GM12878 (cell line): ENCODE measurements around the gene MARS1. TPM values are rescaled to one million over a fixed set of nuclear protein-coding genes. Genes with fewer than 3 reads are reported as not detected.
"Not testable (repeated sequence)": the region's sequence is repeated elsewhere in the genome, so short reads cannot be mapped to it uniquely, and the experiment has no call there.

Source experiments
- ATAC-seq: fragments of 200-7000 bp; cut with Tn5 transposase; 3 replicates; pipeline ENCODE4 v1.9.1; 2020; ENCODE audit warnings: mild to moderate bottlenecking, moderate library complexity
- BruUV-seq: library from RNA; stranded (reverse); fragments of 400-500 nt; replicated peaks from 2 replicates; lab custom pipeline; 2021; lab: Mats Ljungman, UMichigan
- CTCF ChIA-PET: fragments of 300-600 bp; sonication (Branson Sonifier 250); formaldehyde crosslinking; extraction: SDS; loops from one replicate; lab custom pipeline; 2021; ENCODE audit warnings: inconsistent platforms; lab: Yijun Ruan, JAX
- POLR2A ChIA-PET: fragments of 350-600 bp; formaldehyde crosslinking; extraction: SDS; loops from one replicate; lab custom pipeline; 2021; ENCODE audit warnings: inconsistent platforms; lab: Charles Lee
- RAD21 ChIA-PET: fragments of 300-600 bp; sonication (Branson Sonifier 250); formaldehyde crosslinking; loops from one replicate; lab custom pipeline; 2023; ENCODE audit warnings: antibody characterized with exemption; ENCODE audit not compliant: unreplicated experiment; lab: Charles Lee
- SMC1A ChIA-PET: fragments of 300-600 bp; sonication (Branson Sonifier 250); formaldehyde crosslinking; loops from one replicate; lab custom pipeline; 2023; ENCODE audit not compliant: unreplicated experiment, uncharacterized antibody; lab: Charles Lee
- DNase-seq: peaks from one replicate; pipeline ENCODE4 v3.0.0-alpha.2; 2011; ENCODE audit warnings: low read depth, low spot score
- FAIRE-seq: peaks from 3 replicates; lab custom pipeline; 2011; peaks lifted over from hg19 to GRCh38; lab: Jason Lieb, UNC
- H2AFZ ChIP-seq: 2 replicates; pipeline ENCODE4 v1.6.0; 2011; ENCODE audit warnings: low read depth, low read length, control low read depth; ENCODE audit not compliant: control insufficient read depth
- H3K27ac ChIP-seq: 2 replicates; pipeline ENCODE4 v1.5.1; 2011; ENCODE audit warnings: control low read depth; ENCODE audit not compliant: control insufficient read depth, insufficient read depth
- H3K27me3 ChIP-seq, 2 experiments: replicated peaks in 1 of 2; 2 replicates each; pipeline versions ENCODE4 v1.6.0 to v1.6.1; 2011; ENCODE audit warnings: low read length in 1 of 2; ENCODE audit not compliant: control insufficient read depth in 2 of 2, insufficient read depth in 2 of 2
- H3K36me3 ChIP-seq, 2 experiments: 2 replicates each; pipeline ENCODE4 v1.5.1; 2011; ENCODE audit warnings: low read length in 1 of 2; ENCODE audit not compliant: control insufficient read depth in 2 of 2, insufficient read depth in 2 of 2
- H3K4me1 ChIP-seq: 2 replicates; pipeline ENCODE4 v1.6.1; 2011; ENCODE audit warnings: mild to moderate bottlenecking, low read length, moderate library complexity, mixed read lengths; ENCODE audit not compliant: control insufficient read depth, insufficient read depth
- H3K4me2 ChIP-seq: 2 replicates; pipeline ENCODE4 v1.6.0; 2011; ENCODE audit warnings: control low read depth; ENCODE audit not compliant: control insufficient read depth, insufficient read depth
- H3K4me3 ChIP-seq: fragments of 200-600 bp; sonication (generic); 2 replicates; pipeline ENCODE4 v1.5.1; 2016
- H3K79me2 ChIP-seq: 2 replicates; pipeline ENCODE4 v1.6.0; 2011; ENCODE audit warnings: low read length; ENCODE audit not compliant: control insufficient read depth, insufficient read depth
- H3K9ac ChIP-seq: 2 replicates; pipeline ENCODE4 v1.8.0; 2011; ENCODE audit warnings: low read length, control low read depth, mixed read lengths; ENCODE audit not compliant: control insufficient read depth, insufficient read depth
- H3K9me3 ChIP-seq: replicated peaks from 3 replicates; pipeline ENCODE4 v1.5.1; 2011; ENCODE audit warnings: mild to moderate bottlenecking, low read length; ENCODE audit not compliant: control insufficient read depth, insufficient read depth
- H4K20me1 ChIP-seq: 2 replicates; pipeline ENCODE4 v1.6.0; 2011; ENCODE audit not compliant: control insufficient read depth, insufficient read depth
- WGBS: methylation state at CpG from one replicate; pipeline ENCODE4 v1.1.6; 2016; ENCODE audit warnings: low lambda C conversion rate; ENCODE audit not compliant: insufficient replicate concordance, insufficient coverage; ENCODE audit errors: missing lambda C conversion rate; 5-methylcytosine and 5-hydroxymethylcytosine counted together
- in situ Hi-C: fragments of 300-500 bp; cut with MboI; formaldehyde crosslinking; loops from 9 replicates; pipeline ENCODE4 v1.14.3; 2018; ENCODE audit warnings: mixed read lengths
- intact Hi-C: fragments of 100-400 bp; cut with micrococcal nuclease; formaldehyde crosslinking; loops from one replicate; pipeline ENCODE4 v1.14.2; 2022; ENCODE audit not compliant: unreplicated experiment
- polyA plus RNA-seq, 11 experiments: library from polyadenylated mRNA; depleted of rRNA in 4 of 11; unstranded in 6 of 11; stranded (reverse) in 5 of 11; fragments of >200 nt; fragmentation: Nextera tagmentation in 4 of 11; fragmentation: Illumina TruSeq in 1 of 11; extraction: Ambion mirVana in 4 of 11; extraction: Trizol in 1 of 11; gene quantifications; 1 replicate in 1 of 11; 2 replicates in 10 of 11; pipeline versions ENCODE4 v1.2.1 to v1.2.3, GENCODE V29; 2011 to 2016; ENCODE audit warnings: inconsistent platforms in 2 of 11, missing spikeins in 2 of 11, low read depth in 1 of 11
- total RNA-seq, 4 experiments: library from RNA; depleted of rRNA in 3 of 4; stranded (reverse); fragments of >200 nt in 3 of 4; fragmentation: Illumina TruSeq in 1 of 4; extraction: Trizol in 1 of 4; gene quantifications; 2 replicates each; pipeline versions ENCODE4 v1.2.1 to v1.2.3, GENCODE V29; 2013 to 2021

MARS1 gene
- total and polyA plus RNA-seq, 10 of the 15 experiments (the other 5 are each of a cell fraction or from before 2014, with no cell fraction given): 72.3 to 270 (median 153) TPM

GRCh38 chr12:57513677-57514076, 25.8 kb downstream of the MARS1 start:
- ATAC-seq, intact Hi-C loops, H3K4me3 ChIP-seq, DNase-seq, H3K27ac ChIP-seq, H3K27me3 ChIP-seq, H3K9me3 ChIP-seq, H3K4me1 ChIP-seq, RAD21 ChIA-PET, SMC1A ChIA-PET, BruUV-seq, H4K20me1 ChIP-seq, H2AFZ ChIP-seq, H3K9ac ChIP-seq, in situ Hi-C loops, H3K4me2 ChIP-seq, FAIRE-seq: not testable (repeated sequence)
- ChIA-PET POLR2A (interaction anchor here (0.6 to 0.7 kb wide), 2 partner anchors 43 to 1176 kb away, joined by 3 read pairs; no protein-coding TSS in a partner anchor), CTCF (interaction anchor here (1.3 kb wide), 1 partner anchor 36 kb away, joined by 3 read pairs; no protein-coding TSS in a partner anchor)
- 95% methylated on average over 6 of the region's 6 CpGs for WGBS
- Histone ChIP-seq H3K36me3 (peaks cover 35 to 49% of the 10 kb centered on the region in 2 experiments), H3K79me2 (peaks cover 10% of the 10 kb centered on the region)

- H4K20me1 ChIP-seq, H3K4me3 ChIP-seq, RAD21 ChIA-PET, H3K9ac ChIP-seq, ATAC-seq, H3K27ac ChIP-seq, FAIRE-seq, BruUV-seq, H3K4me2 ChIP-seq, H2AFZ ChIP-seq, DNase-seq, in situ Hi-C loops, intact Hi-C loops, H3K27me3 ChIP-seq, H3K9me3 ChIP-seq, H3K4me1 ChIP-seq: not testable (repeated sequence)
- Histone ChIP-seq H3K79me2 (peaks cover 16% of the 10 kb centered on the region), H3K36me3 (peaks cover 35 to 49% of the 10 kb centered on the region in 2 experiments)
- WGBS: 97% methylated on average over 9 of the region's 9 CpGs
- POLR2A ChIA-PET: interaction anchor here (0.7 kb wide), 1 partner anchor 1176 kb away, joined by 3 read pairs; no protein-coding TSS in a partner anchor
- CTCF ChIA-PET: interaction anchor here (1.3 kb wide), 1 partner anchor 37 kb away, joined by 3 read pairs; no protein-coding TSS in a partner anchor
- SMC1A ChIA-PET: interaction anchor here (2.2 kb wide), 1 partner anchor 17 kb away, joined by 6 read pairs; no protein-coding TSS in a partner anchor
Measured at GRCh38 chr12:57514246-57514645, 26.4 kb downstream of the MARS1 start.
